SK-N-MC (cell line): ENCODE data around the gene IPO5.

Experiments used
- EZH2 ChIP-seq: fragments of 200-600 bp; sonication (generic); IDR thresholded peaks from one replicate; pipeline ENCODE4 v1.6.1; 2017; ENCODE audit warnings: antibody characterized with exemption
- POLR2AphosphoS5 ChIP-seq: IDR thresholded peaks from 2 replicates; pipeline ENCODE4 v1.6.1; 2012; ENCODE audit warnings: mild to moderate bottlenecking, low read depth, low read length, borderline replicate concordance

DNA sequence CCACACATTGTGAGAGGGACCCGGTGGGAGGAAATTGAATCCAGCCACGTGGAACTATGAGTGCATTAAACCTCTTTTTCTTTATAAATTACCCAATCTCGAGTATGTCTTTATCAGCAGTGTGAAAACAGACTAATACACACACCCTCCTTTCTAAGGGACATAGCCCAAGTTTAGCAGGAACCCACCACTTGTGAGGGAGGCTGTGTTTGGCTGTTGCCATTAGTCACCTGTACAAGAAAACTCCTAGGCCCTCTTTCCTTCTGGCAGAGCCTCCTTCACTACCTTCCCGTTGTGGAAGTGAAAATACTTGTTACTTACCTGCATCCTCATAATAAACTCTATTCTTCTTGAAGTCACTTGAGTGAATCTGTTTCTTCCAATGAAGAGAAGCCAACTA is 113.2 kb downstream of the IPO5 start:
- no peak for TF ChIP-seq EZH2
- no peak for TF ChIP-seq POLR2AphosphoS5
